Omental fat pad (tissue), 4 donors: Measurements from ENCODE around the gene UBR4. TPM values are rescaled to one million over a fixed set of nuclear protein-coding genes. Genes with fewer than 3 reads are reported as not detected.

Experiments
- ATAC-seq: fragments of 150-250 bp; one replicate; pipeline ENCODE4 v1.9.1; 2016; ENCODE audit warnings: mild to moderate bottlenecking, moderate library complexity; ENCODE audit not compliant: low FRiP score
- DNase-seq: peaks from one replicate; pipeline ENCODE4 v3.0.0-alpha.2; 2019; ENCODE audit warnings: low spot score
- CTCF ChIP-seq, 3 donors: fragments of 450-650 bp; IDR thresholded peaks; one replicate each; pipeline ENCODE4 v1.5.1; 2016 to 2017; ENCODE audit warnings: antibody characterized with exemption in 3 of 3, mild to moderate bottlenecking in 3 of 3, moderate library complexity in 2 of 3
- total RNA-seq, 4 donors: library from RNA; depleted of rRNA; stranded (reverse); fragments of >200 nt; gene quantifications; one replicate each; pipeline ENCODE4 v1.1.0, GENCODE V29; 2016

The UBR4 gene
- total RNA-seq, 4 donors from 2014 or later: 125 to 164 (median 133) TPM

GRCh38 chr1:19086176-19086875 is 123.7 kb downstream of the UBR4 start:
- DNase-seq: no peak
- no peak for ATAC-seq
- TF ChIP-seq CTCF (IDR thresholded peaks at IDR 0.05): no peak

- no peak for ATAC-seq
- no peak for TF ChIP-seq CTCF (IDR thresholded peaks at IDR 0.05)
These were observed 125.8 kb downstream of the UBR4 start for GRCh38 chr1:19084206-19084738.

GRCh38 chr1:19083081-19083480 is 127.0 kb downstream of the UBR4 start:
- DNase-seq: no peak
- TF ChIP-seq CTCF (IDR thresholded peaks at IDR 0.05): no peak
- no peak for ATAC-seq

More at GRCh38 chr1:19084206-19084738, 125.8 kb downstream of the UBR4 start:
- no peak for DNase-seq

GRCh38 chr1:19081218-19081893 is 128.7 kb downstream of the UBR4 start:
- peak; percentile 61 for ATAC-seq
- TF ChIP-seq CTCF (IDR thresholded peaks at IDR 0.05): no peak
- no peak for DNase-seq

GRCh38 chr1:19080721-19081120 is 129.3 kb downstream of the UBR4 start:
- TF ChIP-seq CTCF (IDR thresholded peaks at IDR 0.05): no peak
- no peak for ATAC-seq

GRCh38 chr1:19079541-19080472 is 130.3 kb downstream of the UBR4 start:
- ATAC-seq: no peak
- TF ChIP-seq CTCF (IDR thresholded peaks at IDR 0.05): no peak
- DNase-seq: no peak

More at GRCh38 chr1:19080721-19081120, 129.3 kb downstream of the UBR4 start:
- DNase-seq: no peak
